Measurements from ENCODE around the gene PYGM.

The PYGM gene

GRCh38 chr11:64759722-64760719 lies at the start of gene PYGM:
Gene PYGM (minus strand): TSS chr11:64759974. CDS start chr11:64759898, 76 bp downstream.
- peaks cover 10% of the 10 kb centered on the region for H3K36me3 ChIP-seq (ENCODE audit: insufficient read depth, low read length)
- peaks cover 53% of the 10 kb centered on the region for H3K4me1 ChIP-seq (ENCODE audit: insufficient read depth, low read length)
- H3K9ac ChIP-seq (ENCODE audit: low read depth, low read length) = peak within 1 kb of the TSS; percentile 13; the same call in 1 of the 2 replicates
- no peaks in the 10 kb centered on the region for H3K9me3 ChIP-seq (ENCODE audit: control insufficient read depth, insufficient read depth, low read length)

GRCh38 chr11:64805481-64805880 lies 45.7 kb upstream of the PYGM start:
- H3K36me3 ChIP-seq (ENCODE audit: insufficient read depth, low read length) = peaks cover 4% of the 10 kb centered on the region; the same call in 1 of the 2 replicates
- peaks cover 9% of the 10 kb centered on the region; the same call in 1 of the 2 replicates for H3K4me1 ChIP-seq (ENCODE audit: insufficient read depth, low read length)
- no peaks in the 10 kb centered on the region for H3K9me3 ChIP-seq (ENCODE audit: control insufficient read depth, insufficient read depth, low read length)
- no peak overlapping the region for H3K9ac ChIP-seq (ENCODE audit: low read depth, low read length)

GRCh38 chr11:64804346-64805210 lies 44.8 kb upstream of the PYGM start:
- Histone ChIP-seq H3K9ac (ENCODE audit: low read depth, low read length) (peak overlapping the region; percentile 96; the same call in 1 of the 2 replicates), H3K36me3 (ENCODE audit: insufficient read depth, low read length) (peaks cover 4% of the 10 kb centered on the region; the same call in 1 of the 2 replicates), H3K9me3 (ENCODE audit: control insufficient read depth, insufficient read depth, low read length) (no peaks in the 10 kb centered on the region), H3K4me1 (ENCODE audit: insufficient read depth, low read length) (peaks cover 9% of the 10 kb centered on the region; the same call in 1 of the 2 replicates)

- Histone ChIP-seq H3K4me1 (ENCODE audit: insufficient read depth, low read length) (peaks cover 9% of the 10 kb centered on the region; the same call in 1 of the 2 replicates), H3K9ac (ENCODE audit: low read depth, low read length) (peak overlapping the region; percentile 96), H3K9me3 (ENCODE audit: control insufficient read depth, insufficient read depth, low read length) (no peaks in the 10 kb centered on the region), H3K36me3 (ENCODE audit: insufficient read depth, low read length) (peaks cover 4% of the 10 kb centered on the region; the same call in 1 of the 2 replicates)
Observed at GRCh38 chr11:64803846-64804345, 44.1 kb upstream of the PYGM start.

GRCh38 chr11:64803158-64803845 lies 43.5 kb upstream of the PYGM start, which contains the start of gene MAP4K2:
Gene MAP4K2 (minus strand): TSS chr11:64803214. CDS start chr11:64803149, 65 bp downstream.
- Histone ChIP-seq H3K4me1 (ENCODE audit: insufficient read depth, low read length) (peaks cover 9% of the 10 kb centered on the region; the same call in 1 of the 2 replicates), H3K36me3 (ENCODE audit: insufficient read depth, low read length) (peaks cover 4% of the 10 kb centered on the region; the same call in 1 of the 2 replicates), H3K9me3 (ENCODE audit: control insufficient read depth, insufficient read depth, low read length) (no peaks in the 10 kb centered on the region), H3K9ac (ENCODE audit: low read depth, low read length) (peak within 1 kb of the TSS; percentile 96)

GRCh38 chr11:64802370-64803157 lies 42.8 kb upstream of the PYGM start:
- no peaks in the 10 kb centered on the region for H3K9me3 ChIP-seq (ENCODE audit: control insufficient read depth, insufficient read depth, low read length)
- H3K9ac ChIP-seq (ENCODE audit: low read depth, low read length) = peak overlapping the region; percentile 68; the same call in 1 of the 2 replicates
- H3K36me3 ChIP-seq (ENCODE audit: insufficient read depth, low read length) = peaks cover 4% of the 10 kb centered on the region; the same call in 1 of the 2 replicates
- H3K4me1 ChIP-seq (ENCODE audit: insufficient read depth, low read length) = peaks cover 9% of the 10 kb centered on the region; the same call in 1 of the 2 replicates

GRCh38 chr11:64801561-64802369 lies 42.0 kb upstream of the PYGM start:
- H3K4me1 ChIP-seq (ENCODE audit: insufficient read depth, low read length) = peaks cover 9% of the 10 kb centered on the region; the same call in 1 of the 2 replicates
- no peaks in the 10 kb centered on the region for H3K9me3 ChIP-seq (ENCODE audit: control insufficient read depth, insufficient read depth, low read length)
- no peak overlapping the region; the same call in 1 of the 2 replicates for H3K9ac ChIP-seq (ENCODE audit: low read depth, low read length)
- H3K36me3 ChIP-seq (ENCODE audit: insufficient read depth, low read length) = peaks cover 4% of the 10 kb centered on the region; the same call in 1 of the 2 replicates

GRCh38 chr11:64801158-64801464 lies 41.3 kb upstream of the PYGM start:
- peaks cover 4% of the 10 kb centered on the region; the same call in 1 of the 2 replicates for H3K36me3 ChIP-seq (ENCODE audit: insufficient read depth, low read length)
- H3K4me1 ChIP-seq (ENCODE audit: insufficient read depth, low read length) = peaks cover 9% of the 10 kb centered on the region; the same call in 1 of the 2 replicates
- H3K9ac ChIP-seq (ENCODE audit: low read depth, low read length) = no peak overlapping the region
- no peaks in the 10 kb centered on the region for H3K9me3 ChIP-seq (ENCODE audit: control insufficient read depth, insufficient read depth, low read length)

- Histone ChIP-seq H3K4me1 (ENCODE audit: insufficient read depth, low read length) (peaks cover 9% of the 10 kb centered on the region; the same call in 1 of the 2 replicates), H3K36me3 (ENCODE audit: insufficient read depth, low read length) (peaks cover 3% of the 10 kb centered on the region; the same call in 1 of the 2 replicates), H3K9me3 (ENCODE audit: control insufficient read depth, insufficient read depth, low read length) (no peaks in the 10 kb centered on the region), H3K9ac (ENCODE audit: low read depth, low read length) (no peak overlapping the region)
Observed at GRCh38 chr11:64800303-64801157, 40.8 kb upstream of the PYGM start.

- no peaks in the 10 kb centered on the region for H3K9me3 ChIP-seq (ENCODE audit: control insufficient read depth, insufficient read depth, low read length)
Observed at GRCh38 chr11:64799623-64800302, 40.0 kb upstream of the PYGM start.

GRCh38 chr11:64799256-64799622 lies 39.5 kb upstream of the PYGM start:
- no peak overlapping the region for H3K9ac ChIP-seq (ENCODE audit: low read depth, low read length)
- peaks cover 8% of the 10 kb centered on the region; the same call in 1 of the 2 replicates for H3K4me1 ChIP-seq (ENCODE audit: insufficient read depth, low read length)
- no peaks in the 10 kb centered on the region; the same call in 1 of the 2 replicates for H3K36me3 ChIP-seq (ENCODE audit: insufficient read depth, low read length)
- no peaks in the 10 kb centered on the region for H3K9me3 ChIP-seq (ENCODE audit: control insufficient read depth, insufficient read depth, low read length)

More at GRCh38 chr11:64799623-64800302, 40.0 kb upstream of the PYGM start:
- peaks cover 9% of the 10 kb centered on the region; the same call in 1 of the 2 replicates for H3K4me1 ChIP-seq (ENCODE audit: insufficient read depth, low read length)
- H3K36me3 ChIP-seq (ENCODE audit: insufficient read depth, low read length) = no peaks in the 10 kb centered on the region; the same call in 1 of the 2 replicates
- no peak overlapping the region for H3K9ac ChIP-seq (ENCODE audit: low read depth, low read length)

All from ES-I3 (cell line).